GM19193 (cell line): ENCODE measurements around the gene POU2AF2.

Experiments
- POLR2A ChIP-seq: IDR thresholded peaks from 4 replicates; pipeline ENCODE4 v1.6.1; 2011; ENCODE audit not compliant: insufficient read depth, insufficient read length; ENCODE audit errors: extremely low read depth

POU2AF2 gene

GRCh38 chr11:111245425-111245824 is at the start of gene POU2AF2:
Gene POU2AF2, plus strand, starts transcription at chr11:111245725. Its CDS starts 129 bp downstream, at chr11:111245854.
- no peak for TF ChIP-seq POLR2A

- no peak for TF ChIP-seq POLR2A
Observed at GRCh38 chr11:111200010-111200534, 45.5 kb upstream of the POU2AF2 start.

DNA sequence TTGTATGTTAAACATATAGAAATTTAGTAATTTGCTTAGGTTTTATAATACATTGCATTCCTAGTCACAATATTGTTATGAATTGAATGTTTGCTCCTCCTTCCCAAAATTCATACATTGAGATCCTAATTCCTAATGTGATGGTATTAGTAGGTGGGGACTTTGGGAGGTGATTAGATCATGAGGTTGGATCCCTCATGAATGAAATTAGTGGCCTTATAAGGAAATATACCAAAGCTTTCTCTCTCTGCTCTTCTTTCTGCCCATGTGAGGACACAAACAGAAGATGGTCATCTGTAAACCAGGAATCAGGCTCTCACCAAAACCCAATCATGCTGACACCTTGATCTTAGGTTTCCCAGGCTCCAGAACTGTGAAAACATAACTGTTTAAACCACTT is 41.3 kb upstream of the POU2AF2 start:
- no peak for TF ChIP-seq POLR2A

GRCh38 chr11:111205632-111206385 is 39.7 kb upstream of the POU2AF2 start:
- no peak for TF ChIP-seq POLR2A

GRCh38 chr11:111206472-111206871 is 39.1 kb upstream of the POU2AF2 start:
- no peak for TF ChIP-seq POLR2A

DNA sequence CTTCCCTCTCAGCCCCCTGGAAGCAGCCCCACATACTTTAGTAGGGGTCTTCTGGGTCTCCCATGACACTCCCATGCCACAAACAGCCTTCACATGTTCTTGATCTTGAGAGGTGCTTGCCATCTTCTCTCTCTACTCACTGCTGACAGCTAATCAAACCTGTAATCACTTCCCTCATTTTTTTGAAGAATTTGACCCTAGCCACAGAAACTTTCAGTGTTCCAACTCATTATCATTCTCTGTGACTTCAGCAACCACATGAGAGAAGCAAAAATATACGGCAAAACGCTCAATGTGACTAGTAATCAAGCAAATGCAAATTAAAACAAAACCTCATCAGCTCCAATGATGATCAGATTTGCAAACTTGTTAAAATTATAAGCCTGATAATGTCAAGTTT is 38.3 kb upstream of the POU2AF2 start:
- TF ChIP-seq POLR2A: no peak

GRCh38 chr11:111209543-111210355 is 35.8 kb upstream of the POU2AF2 start:
- no peak for TF ChIP-seq POLR2A

GRCh38 chr11:111213256-111213655 is 32.3 kb upstream of the POU2AF2 start:
- no peak for TF ChIP-seq POLR2A

GRCh38 chr11:111220721-111221120 is 24.8 kb upstream of the POU2AF2 start:
- no peak for TF ChIP-seq POLR2A

- TF ChIP-seq POLR2A: no peak
Observed at GRCh38 chr11:111221208-111221607, 24.3 kb upstream of the POU2AF2 start.

- no peak for TF ChIP-seq POLR2A
Observed at GRCh38 chr11:111225881-111226280, 19.6 kb upstream of the POU2AF2 start.

DNA sequence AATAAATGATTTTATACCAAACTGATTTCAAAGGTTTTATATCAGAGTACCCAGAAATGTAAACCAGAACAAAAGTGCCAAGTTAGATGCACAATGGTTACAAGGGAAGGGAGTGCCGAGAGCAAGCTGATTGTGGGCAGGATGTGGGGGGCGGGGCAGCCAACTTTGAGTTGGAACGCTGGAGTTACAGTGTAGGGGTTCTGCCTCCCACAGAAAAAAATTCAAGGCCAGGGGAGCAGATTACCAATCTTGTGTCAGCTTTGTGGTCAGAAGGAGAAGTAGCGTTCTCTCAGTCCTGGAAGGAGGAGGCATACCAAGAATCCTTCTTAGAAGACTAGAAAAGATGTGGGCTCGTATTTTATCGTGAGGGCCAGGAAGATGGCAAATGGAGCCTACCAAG is 15.9 kb upstream of the POU2AF2 start:
- TF ChIP-seq POLR2A: no peak

GRCh38 chr11:111230122-111230465 is 15.4 kb upstream of the POU2AF2 start:
- TF ChIP-seq POLR2A: no peak

DNA sequence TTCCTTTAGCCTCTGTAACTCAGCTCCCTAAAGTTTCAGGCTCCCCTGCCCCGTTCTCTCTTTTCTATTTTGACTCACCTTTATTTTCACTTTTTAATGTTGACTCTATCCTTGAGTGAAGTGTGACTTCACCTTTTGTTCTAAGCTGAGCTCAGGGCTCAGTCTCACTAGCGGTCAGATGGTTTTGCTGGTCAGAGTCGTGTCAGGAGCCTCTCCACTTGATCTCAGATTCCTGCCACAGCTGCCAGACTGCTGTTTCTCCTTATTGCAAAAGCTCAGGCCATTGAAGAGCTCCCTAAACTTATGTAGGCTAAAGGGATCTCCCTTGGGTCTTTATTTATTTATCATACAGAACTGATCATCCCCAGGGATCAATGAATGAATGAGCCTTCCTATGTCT is 13.7 kb upstream of the POU2AF2 start:
- TF ChIP-seq POLR2A: no peak

- TF ChIP-seq POLR2A: no peak
Observed at GRCh38 chr11:111236383-111236782, 9.1 kb upstream of the POU2AF2 start.

GRCh38 chr11:111237926-111238325 is 7.6 kb upstream of the POU2AF2 start:
- no peak for TF ChIP-seq POLR2A

- no peak for TF ChIP-seq POLR2A
Observed at GRCh38 chr11:111246956-111247355, 1.4 kb downstream of the POU2AF2 start.

GRCh38 chr11:111250936-111251335 is 5.4 kb downstream of the POU2AF2 start:
- no peak for TF ChIP-seq POLR2A
